Measurements from ENCODE around the gene PRKAR1B.

- no peak for TF ChIP-seq CTCF (conservative IDR thresholded peaks at IDR 0.05)
- no peak for TF ChIP-seq ZFX (IDR thresholded peaks at IDR 0.05)
Measured at GRCh38 chr7:549066-549890, 177.8 kb downstream of the PRKAR1B start.

Measured in C4-2B (cell line).